ENCODE measurements around the gene CUL5.

- TF ChIP-seq EZH2 (IDR thresholded peaks at IDR 0.05; ENCODE audit: insufficient read depth, poor library complexity, severe bottlenecking) (no peak), EZH2phosphoT487 (IDR thresholded peaks at IDR 0.05; ENCODE audit: insufficient read depth, low read depth) (no peak)
Observed at GRCh38 chr11:107969219-107969618, 39.5 kb upstream of the CUL5 start.

Measured in GM23248 (cell line).